Adrenal gland (tissue), 12 donors: ENCODE results near the gene LZTFL1. TPM values are rescaled to one million over a fixed set of nuclear protein-coding genes. Genes with fewer than 3 reads are reported as not detected.

Experiments used
- DNase-seq, 7 donors: peaks; one replicate each; pipeline ENCODE4 v3.0.0-alpha.2; 2019 to 2020
- H3K27ac ChIP-seq, 5 donors: fragments of 200-600 bp; sonication (generic) in 4 of 5; 1 replicate in 3 of 5; 2 replicates in 2 of 5; pipeline versions ENCODE4 v1.5.1 to v1.8.0; 2016 to 2020; ENCODE audit warnings: mild to moderate bottlenecking in 1 of 5
- H3K27me3 ChIP-seq: fragments of 200-600 bp; 2 replicates; pipeline ENCODE4 v1.8.0; 2021
- H3K36me3 ChIP-seq, 2 donors: fragments of 200-600 bp; replicated peaks in 1 of 2; 1 replicate in 1 of 2; 2 replicates in 1 of 2; pipeline versions ENCODE4 v1.5.1 to v1.8.0; 2018 to 2022
- H3K4me1 ChIP-seq, 2 donors: fragments of 200-600 bp; replicated peaks in 1 of 2; 1 replicate in 1 of 2; 2 replicates in 1 of 2; pipeline versions ENCODE4 v1.5.1 to v1.8.0; 2018 to 2021
- H3K4me3 ChIP-seq, 4 donors: fragments of 200-600 bp; sonication (generic) in 3 of 4; one replicate each; pipeline ENCODE4 v1.5.1; 2016 to 2018
- H3K9me3 ChIP-seq, 3 donors: fragments of 200-600 bp; sonication (generic) in 1 of 3; replicated peaks in 1 of 3; 1 replicate in 2 of 3; 2 replicates in 1 of 3; pipeline versions ENCODE4 v1.5.1 to v1.8.0; 2016 to 2021
- POLR2A ChIP-seq, 2 donors: fragments of 450-650 bp; IDR thresholded peaks; one replicate each; pipeline ENCODE4 v1.6.1; 2017; ENCODE audit warnings: antibody characterized with exemption in 2 of 2, mild to moderate bottlenecking in 2 of 2, moderate library complexity in 1 of 2
- WGBS, 4 donors: extraction: QIAGEN DNeasy Blood & Tissue Kit in 2 of 4; methylation state at CpG; one replicate each; pipeline versions ENCODE4 v1.1.5 to v1.1.7; 2013 to 2017; 5-methylcytosine and 5-hydroxymethylcytosine counted together
- intact Hi-C, 2 donors: fragments of 100-400 bp; cut with DNase I; formaldehyde crosslinking; loops; one replicate each; pipeline versions ENCODE4 v1.14.1 to v1.15.0; 2022 to 2023
- polyA plus RNA-seq, 3 donors: library from polyadenylated mRNA; stranded (reverse); fragments of 200-250 nt in 2 of 3; fragments of 350-450 nt in 1 of 3; fragmentation: Illumina TruSeq in 1 of 3; extraction: RNeasy Lipid Tissue Mini Kit (QIAGEN cat#74804) in 1 of 3; gene quantifications; one replicate each; pipeline ENCODE4 v1.2.3, GENCODE V29; 2013 to 2014
- total RNA-seq, 9 donors: library from RNA; depleted of rRNA in 4 of 9; stranded (reverse); fragments of >200 nt in 4 of 9; fragments of 120-200 nt in 1 of 9; fragmentation: NEBNext Ultra II Directional in 1 of 9; extraction: Animal tissue kit (Norgen Biotek cat#: 25700) in 1 of 9; gene quantifications; one replicate each; pipeline versions ENCODE4 v1.1.0 to v1.2.4, GENCODE V29; 2013 to 2023
- TF ChIP-seq, protein P1 (sequence below), 6 experiments: fragments of 450-650 bp in 4 of 6; fragments of 200-600 bp in 2 of 6; sonication (generic) in 1 of 6; IDR thresholded peaks; 1 replicate in 5 of 6; 2 replicates in 1 of 6; pipeline versions ENCODE4 v1.5.1 to v1.8.0; 2016 to 2021; ENCODE audit warnings: antibody characterized with exemption in 6 of 6, mild to moderate bottlenecking in 2 of 6, moderate library complexity in 1 of 6
- donor health status: healthy with polysubstance abuse.
- donor health status: Bipolar disorder and iron deficiency.
- donor health status: DM: yes; HTN: yes; CAD: no.
- donor health status: DM: no; HTN: no; CAD: no.
- donor health status: DM: no; HTN: no; CAD: no.
- donor health status: DM: yes; HTN: yes; CAD: no.

LZTFL1 gene
- total and polyA plus RNA-seq, 12 donors, result 3.9 to 36.3 (median 19.6) TPM

DNA sequence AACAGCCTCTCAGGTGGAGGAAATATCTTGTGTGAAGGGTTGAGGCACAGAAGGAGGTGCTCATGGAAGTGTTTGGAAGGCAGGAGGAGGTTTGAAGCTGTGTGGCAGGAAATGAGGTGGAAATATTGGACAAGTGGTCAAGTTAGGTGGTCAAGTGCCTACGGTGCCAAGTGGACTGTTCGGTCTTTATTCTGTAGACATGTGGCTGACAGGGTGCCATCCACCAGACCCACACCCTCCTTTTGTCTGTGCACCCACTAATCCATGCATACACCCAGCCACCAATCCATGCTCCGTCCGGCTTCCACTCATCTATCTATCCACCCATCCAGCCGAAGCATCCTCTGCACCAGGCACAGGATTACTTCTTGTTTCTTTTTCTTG, 47.8 kb downstream of the LZTFL1 start:
- intact Hi-C loops, result no loop called here
- Histone ChIP-seq H3K4me3 (no peak overlapping the region), H3K36me3 (no peaks in the 10 kb centered on the region), H3K4me1 (peaks cover 10 to 14% of the 10 kb centered on the region in 2 donors), H3K27me3 (peaks cover 44% of the 10 kb centered on the region), H3K27ac (no peak overlapping the region), H3K9me3 (no peaks in the 10 kb centered on the region)
- TF ChIP-seq, protein P1, sequence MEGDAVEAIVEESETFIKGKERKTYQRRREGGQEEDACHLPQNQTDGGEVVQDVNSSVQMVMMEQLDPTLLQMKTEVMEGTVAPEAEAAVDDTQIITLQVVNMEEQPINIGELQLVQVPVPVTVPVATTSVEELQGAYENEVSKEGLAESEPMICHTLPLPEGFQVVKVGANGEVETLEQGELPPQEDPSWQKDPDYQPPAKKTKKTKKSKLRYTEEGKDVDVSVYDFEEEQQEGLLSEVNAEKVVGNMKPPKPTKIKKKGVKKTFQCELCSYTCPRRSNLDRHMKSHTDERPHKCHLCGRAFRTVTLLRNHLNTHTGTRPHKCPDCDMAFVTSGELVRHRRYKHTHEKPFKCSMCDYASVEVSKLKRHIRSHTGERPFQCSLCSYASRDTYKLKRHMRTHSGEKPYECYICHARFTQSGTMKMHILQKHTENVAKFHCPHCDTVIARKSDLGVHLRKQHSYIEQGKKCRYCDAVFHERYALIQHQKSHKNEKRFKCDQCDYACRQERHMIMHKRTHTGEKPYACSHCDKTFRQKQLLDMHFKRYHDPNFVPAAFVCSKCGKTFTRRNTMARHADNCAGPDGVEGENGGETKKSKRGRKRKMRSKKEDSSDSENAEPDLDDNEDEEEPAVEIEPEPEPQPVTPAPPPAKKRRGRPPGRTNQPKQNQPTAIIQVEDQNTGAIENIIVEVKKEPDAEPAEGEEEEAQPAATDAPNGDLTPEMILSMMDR (IDR thresholded peaks at IDR 0.05), result no peak
- TF ChIP-seq POLR2A (IDR thresholded peaks at IDR 0.05), result no peak
- WGBS, 4 donors, result 93 to 97% (median 95%) methylated on average over 5 of the region's 5 CpGs
- DNase-seq, result no peak

DNA sequence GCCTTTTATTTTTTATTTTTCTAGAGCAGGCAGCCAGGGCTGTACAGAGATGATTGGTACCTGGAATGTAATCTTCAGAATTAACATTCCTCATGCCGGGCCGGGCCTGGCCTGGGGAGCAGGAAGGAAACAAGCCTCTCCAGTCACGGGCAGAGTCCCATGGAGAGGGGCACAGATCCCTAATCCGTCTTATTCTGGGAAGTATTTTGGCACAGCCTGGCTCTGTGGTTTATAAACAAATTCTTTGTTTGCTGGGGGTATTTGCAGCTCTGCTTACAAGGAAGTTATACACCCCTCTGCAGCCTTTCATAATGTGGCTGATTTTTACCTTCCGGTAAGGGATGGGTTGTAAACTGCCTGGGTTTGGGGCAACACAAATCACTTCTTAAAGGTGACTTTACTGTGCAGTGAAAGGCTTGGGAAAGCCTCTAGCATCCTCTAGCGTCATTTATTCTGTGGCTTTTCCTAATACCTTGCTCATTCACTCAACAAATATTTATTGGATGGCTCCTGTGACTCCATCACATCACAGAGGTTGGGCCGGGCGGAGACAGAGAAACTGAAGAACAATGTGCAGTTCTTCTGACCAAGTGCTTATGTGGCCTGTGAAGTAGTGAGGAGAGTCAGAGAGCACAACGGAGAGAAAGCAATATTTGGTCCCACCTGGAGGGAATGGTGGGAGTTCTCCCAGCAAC, 48.3 kb downstream of the LZTFL1 start:
- Histone ChIP-seq H3K4me1 (peaks cover 10 to 14% of the 10 kb centered on the region in 2 donors), H3K27ac (no peak overlapping the region), H3K27me3 (peaks cover 40% of the 10 kb centered on the region), H3K4me3 (no peak overlapping the region), H3K9me3 (peaks cover 0 to 4% (median 0%) of the 10 kb centered on the region in 3 donors), H3K36me3 (no peaks in the 10 kb centered on the region)
- no peak for DNase-seq
- WGBS, 4 donors, result 64 to 77% (median 71%) methylated on average over 9 of the region's 9 CpGs
- intact Hi-C loops, result no loop called here
- no peak for TF ChIP-seq POLR2A (IDR thresholded peaks at IDR 0.05)
- TF ChIP-seq, protein P1 (IDR thresholded peaks at IDR 0.05), result no peak

DNA sequence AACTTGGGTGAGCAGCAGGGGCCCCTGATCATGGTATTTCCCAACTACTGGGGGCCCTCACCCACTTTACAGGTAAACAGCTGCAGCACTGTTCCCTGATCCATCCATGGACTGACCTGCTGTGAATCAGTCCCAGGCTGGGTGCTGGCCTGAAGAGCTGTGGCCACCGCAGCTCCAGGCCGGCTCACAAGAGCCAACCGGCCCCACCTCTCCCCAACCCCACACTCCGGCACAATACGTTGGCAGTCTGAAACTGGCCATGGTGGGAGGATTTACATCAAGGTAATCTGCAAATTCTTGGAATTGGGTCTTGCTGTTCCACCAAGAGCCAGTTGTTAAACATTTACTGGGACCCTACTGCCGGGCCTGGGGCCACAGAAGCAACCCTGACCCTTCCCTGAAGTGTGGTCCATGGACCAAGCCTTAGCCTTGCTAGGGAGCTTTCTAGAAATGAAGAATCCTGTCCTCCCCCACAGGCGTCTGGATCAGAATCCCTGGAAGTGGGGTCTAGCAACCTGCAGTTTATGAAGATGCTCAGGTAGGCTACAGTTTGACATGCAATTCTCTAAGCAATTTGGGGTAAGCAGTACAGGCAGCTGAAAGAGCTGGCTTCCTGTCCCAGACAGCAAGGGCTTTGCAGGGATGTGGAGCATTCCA, 49.3 kb downstream of the LZTFL1 start:
- 80 to 95% (median 88%) methylated on average over 2 to 7 of the region's 7 CpGs for WGBS, 4 donors
- intact Hi-C loops, result no loop called here
- H3K27ac ChIP-seq, result no peak overlapping the region
- no peak for DNase-seq
- peaks cover 36% of the 10 kb centered on the region for H3K27me3 ChIP-seq
- TF ChIP-seq, protein P1 (IDR thresholded peaks at IDR 0.05), result no peak
- TF ChIP-seq POLR2A (IDR thresholded peaks at IDR 0.05), result no peak
- peaks cover 0 to 5% (median 0%) of the 10 kb centered on the region in 3 donors for H3K9me3 ChIP-seq
- H3K36me3 ChIP-seq, result no peaks in the 10 kb centered on the region
- peaks cover 10 to 14% of the 10 kb centered on the region in 2 donors for H3K4me1 ChIP-seq
- H3K4me3 ChIP-seq, result no peak overlapping the region

DNA sequence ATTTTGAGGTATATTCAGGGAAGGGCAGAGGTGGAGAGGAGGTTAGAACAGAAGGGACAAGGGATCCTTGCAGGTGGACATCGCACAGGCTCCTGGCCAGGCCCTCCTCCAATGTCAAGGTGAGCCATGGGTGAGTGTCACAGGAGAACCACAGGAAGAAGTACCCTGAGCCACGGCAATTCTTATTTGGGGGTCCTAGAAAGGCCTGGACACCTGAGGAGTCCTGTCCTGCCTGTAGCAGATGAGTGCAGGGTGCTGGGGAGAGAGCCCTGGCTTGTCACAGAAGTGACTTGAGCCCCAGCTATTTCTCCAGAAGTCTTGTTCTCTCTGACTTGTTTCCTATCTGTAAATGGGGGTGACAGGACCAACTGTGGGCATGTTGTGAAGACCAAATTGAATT, 49.9 kb downstream of the LZTFL1 start:
- intact Hi-C loops, result no loop called here
- 74 to 95% (median 88%) methylated on average over 2 of the region's 2 CpGs for WGBS, 4 donors
- Histone ChIP-seq H3K4me1 (peaks cover 10 to 14% of the 10 kb centered on the region in 2 donors), H3K27ac (no peak overlapping the region), H3K36me3 (no peaks in the 10 kb centered on the region), H3K27me3 (peaks cover 30% of the 10 kb centered on the region), H3K9me3 (peaks cover 0 to 5% (median 0%) of the 10 kb centered on the region in 3 donors), H3K4me3 (no peak overlapping the region)
- no peak for DNase-seq
- TF ChIP-seq, protein P1 (IDR thresholded peaks at IDR 0.05), result no peak
- TF ChIP-seq POLR2A (IDR thresholded peaks at IDR 0.05), result no peak
